Fibroblast of skin of scalp (primary cell): Measurements from ENCODE around the gene AK4.
"Not testable (repeated sequence)": the region's sequence is repeated elsewhere in the genome, so short reads cannot be mapped to it uniquely, and the experiment has no call there.

Experiments
- DNase-seq: peaks from one replicate; pipeline ENCODE4 v3.0.0-alpha.2; 2013

The AK4 gene

DNA sequence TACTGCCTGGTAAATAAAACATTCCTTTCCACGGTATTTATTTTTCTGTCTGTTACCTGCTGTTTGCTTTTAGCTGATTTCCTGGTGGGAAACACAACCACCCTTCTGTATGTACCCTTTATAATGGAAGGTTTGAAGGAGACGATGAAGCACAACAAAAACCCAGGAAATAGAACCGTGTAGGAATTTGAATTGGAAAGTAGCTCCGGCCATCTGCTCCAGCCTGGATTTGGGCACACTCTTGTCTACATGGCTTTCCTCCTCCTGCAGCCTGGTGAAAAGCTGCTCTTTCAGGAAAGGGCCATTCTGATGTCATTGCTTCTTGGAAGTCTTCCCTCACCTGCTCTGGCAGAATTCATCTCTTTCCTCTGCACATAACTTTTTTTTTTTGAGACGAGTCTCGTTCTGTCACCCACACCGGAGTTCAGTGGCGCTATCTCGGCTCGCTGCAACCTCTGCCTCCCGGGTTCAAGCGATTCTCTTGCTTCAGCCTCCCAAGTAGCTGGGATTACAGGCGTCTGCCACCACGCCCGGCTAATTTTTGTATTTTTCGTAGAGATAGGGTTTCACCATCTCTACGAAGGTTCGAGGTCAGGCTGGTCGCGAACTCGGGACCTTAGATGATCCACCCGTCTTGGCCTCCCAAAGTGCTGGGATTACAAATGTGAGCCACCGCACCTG lies 2.7 kb downstream of the AK4 start:
- no peak for DNase-seq

DNA sequence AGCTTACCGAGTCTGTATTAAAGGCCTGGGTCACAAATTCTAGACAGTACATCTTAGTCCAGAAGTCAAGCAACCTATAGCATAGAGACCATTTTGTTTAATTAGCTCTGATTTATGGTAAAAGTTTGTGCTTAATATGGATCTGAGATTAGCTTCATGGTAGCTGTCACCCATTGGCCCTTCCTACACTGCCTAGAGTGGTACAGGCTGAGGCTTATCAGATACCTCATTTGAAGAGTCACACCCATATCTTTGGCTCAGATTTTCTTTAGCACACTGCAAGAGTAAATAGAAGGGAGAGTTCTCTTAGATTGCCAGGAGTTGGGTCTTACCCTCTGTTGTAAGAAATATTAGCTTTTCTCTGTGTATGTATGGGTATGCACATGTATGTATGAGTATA lies 3.6 kb downstream of the AK4 start:
- DNase-seq: no peak

- DNase-seq: no peak
Observed at GRCh38 chr1:65153635-65154034, 5.6 kb downstream of the AK4 start.

DNA sequence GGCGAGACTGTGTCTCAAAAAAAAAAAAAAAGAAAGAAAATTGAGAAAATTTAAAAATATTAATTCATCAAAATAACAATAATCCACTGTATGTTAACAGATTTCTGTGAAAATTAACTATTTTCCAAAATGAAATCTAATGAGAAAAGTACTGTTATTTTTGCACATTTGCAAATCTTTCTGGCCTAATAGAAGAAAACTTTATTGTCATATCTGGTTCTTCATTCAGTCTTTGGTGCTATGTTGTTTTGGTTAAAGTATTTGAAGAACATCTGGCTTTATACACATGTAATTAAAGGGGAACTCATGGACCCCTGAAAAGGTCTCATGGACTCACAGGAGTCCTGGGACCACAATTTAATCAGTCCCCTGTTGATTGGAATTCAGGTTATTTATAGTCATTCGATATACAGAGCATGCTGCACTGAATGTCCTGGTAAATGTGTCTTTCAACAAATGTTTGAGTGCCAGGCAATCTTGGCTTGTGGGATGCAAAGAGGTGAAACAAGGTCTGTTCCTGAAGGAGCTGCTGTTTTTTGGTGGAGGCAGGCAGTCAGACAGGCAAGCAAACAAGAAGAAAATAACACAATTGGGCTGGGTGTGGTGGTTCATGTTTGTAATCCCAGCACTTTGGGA lies 9.0 kb downstream of the AK4 start:
- no peak for DNase-seq

DNA sequence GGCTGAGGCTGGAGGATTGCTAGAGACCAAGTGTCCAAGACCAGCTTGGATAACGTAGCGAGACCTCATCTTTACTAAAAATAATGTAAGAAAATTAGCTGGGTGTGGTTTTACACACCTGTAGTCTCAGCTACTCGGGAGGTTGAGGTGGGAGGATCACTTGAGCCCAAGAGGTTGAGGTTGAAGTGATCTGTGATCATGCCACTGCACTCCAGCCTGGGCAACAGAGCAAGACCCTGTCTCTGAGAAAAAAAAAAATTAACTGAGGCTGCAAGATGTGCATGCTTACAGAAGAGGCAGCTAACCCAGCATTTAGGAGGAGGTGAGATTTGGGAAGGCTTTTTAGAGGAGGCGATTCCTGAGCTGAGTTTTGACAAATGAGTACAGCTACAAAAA lies 9.5 kb downstream of the AK4 start:
- no peak for DNase-seq

GRCh38 chr1:65159291-65159688 lies 11.3 kb downstream of the AK4 start:
- not testable (repeated sequence) for DNase-seq

DNA sequence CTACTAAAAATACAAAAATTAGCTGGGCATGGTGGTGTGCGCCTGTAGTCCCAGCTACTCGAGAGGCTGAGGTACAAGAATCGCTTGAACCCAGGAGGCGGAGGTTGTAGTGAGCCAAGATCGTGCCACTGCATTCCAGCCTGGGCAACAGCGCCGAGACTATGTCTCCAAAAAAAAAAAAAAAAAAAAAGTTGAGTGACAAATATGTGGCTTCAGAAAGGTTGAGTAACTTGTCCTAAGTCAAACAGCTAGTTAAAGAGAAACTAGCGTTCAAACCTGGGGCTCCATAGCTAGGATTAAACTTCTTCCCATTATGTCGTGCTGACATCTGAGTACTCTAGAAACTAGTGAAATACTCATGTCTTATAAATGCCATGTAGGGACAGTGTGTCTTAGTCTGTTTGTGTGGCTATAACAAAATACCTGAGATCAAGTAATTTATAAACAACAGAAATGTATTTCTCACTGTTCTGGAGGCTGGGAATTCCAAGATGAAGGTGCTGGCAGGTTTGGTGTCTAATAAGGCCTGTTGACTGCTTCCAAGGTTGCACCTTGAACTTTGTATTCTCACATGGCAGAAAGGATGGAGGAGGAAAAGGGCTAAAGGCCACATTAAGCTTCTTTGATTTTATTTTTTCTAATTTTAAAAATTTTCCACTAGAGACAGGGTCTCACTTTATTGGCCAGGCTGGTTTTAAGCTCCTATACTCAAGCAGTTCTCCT lies 12.0 kb downstream of the AK4 start:
- no peak for DNase-seq

DNA sequence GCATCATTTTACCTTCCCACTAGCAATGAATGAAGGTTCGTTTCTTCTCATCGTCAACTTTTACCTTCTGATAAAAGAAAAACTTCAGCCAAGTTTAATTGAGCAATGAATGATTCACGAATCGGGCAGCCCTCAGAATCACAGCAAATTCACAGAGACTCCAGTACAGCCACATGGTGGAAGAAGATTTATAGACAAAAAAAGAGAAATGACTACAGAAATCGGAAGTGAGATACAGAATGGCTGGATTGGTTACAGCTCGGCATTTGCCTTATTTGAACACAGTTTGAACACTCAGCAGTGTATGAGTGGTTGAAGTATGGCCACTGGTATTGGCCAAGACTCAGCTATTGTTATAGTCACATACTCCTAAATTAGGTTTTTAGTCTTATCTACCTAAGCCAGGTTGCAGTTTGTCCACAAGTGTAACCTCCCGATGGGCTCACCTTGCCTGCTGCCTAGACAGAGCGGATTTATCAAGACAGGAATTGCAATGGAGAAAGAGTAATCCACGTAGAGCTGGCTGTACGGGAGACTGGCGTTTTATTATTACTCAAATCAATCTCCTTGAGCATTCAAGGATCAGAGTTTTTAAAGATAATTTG lies 15.3 kb downstream of the AK4 start:
- no peak for DNase-seq

DNA sequence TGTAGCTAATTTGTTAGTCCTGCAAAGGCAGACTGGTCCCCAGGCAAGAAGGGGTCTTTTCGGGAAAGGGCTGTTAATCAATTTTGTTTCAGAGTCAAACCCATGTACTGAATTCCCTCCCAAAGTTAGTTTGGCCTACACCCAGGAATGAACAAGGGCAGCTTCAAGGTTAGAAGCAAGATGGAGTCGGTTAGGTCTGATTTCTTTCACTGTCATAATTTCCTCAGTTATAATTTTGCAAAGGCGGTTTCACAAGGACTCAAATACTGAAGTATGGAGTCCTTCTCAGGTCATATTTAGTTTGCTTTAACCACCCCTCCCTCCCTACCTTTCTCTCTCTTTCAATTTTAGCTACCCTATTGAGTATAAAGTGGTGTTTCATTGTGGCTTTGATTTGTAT lies 16.1 kb downstream of the AK4 start:
- not testable (repeated sequence) for DNase-seq

DNA sequence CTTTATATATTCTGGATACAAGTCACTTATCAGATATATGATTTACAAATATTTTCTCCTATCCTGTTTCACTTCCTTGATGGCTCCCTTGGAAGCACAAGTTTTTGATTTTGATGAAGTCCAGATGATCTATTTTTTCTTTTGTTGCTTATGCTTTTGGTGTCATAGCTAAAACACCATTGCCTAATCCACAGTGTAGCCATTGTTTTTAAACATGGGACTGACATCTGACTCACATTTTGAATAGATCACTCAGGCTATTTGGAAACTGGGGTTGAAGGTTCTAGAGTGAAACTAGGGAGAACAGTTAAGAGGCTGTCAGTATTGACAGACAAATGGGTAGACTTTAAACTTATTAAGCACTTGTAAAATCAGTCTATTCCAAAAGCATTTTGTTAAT lies 16.6 kb downstream of the AK4 start:
- DNase-seq: peak; percentile 22

DNA sequence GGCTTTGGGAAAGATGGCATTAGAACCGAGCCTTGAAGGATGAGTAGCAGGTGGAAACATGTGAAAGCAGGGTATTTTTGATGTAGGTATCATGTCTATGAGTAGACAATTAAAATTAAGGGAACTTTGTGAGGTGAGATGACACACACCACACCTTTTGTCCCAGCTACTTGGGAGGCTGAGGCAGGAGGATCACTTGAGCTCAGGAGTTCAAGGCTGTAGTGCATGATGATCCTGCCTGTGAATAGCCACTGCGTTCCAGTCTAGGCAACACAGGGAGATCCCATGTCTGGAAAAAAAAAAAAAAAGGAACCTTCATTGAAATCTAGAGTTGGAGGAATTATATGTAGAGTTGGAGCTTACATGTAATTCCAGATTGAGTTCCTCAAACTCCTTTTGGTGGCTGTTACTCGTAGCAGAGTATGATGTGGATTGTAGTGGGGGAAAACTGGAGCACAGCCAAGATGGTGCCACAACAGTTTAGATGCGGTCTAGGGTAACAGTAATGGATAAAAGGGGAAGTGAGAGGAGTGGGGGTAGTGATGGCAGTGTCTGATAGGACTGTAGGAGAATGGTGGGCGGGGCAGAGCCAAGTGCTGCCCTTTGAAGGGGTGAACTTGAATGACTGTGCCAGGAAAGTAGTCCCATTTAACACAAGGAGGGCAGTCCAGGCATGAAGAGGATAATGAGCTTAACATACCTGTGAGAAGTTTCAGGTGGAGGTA lies 17.4 kb downstream of the AK4 start:
- no peak for DNase-seq

- no peak for DNase-seq
Observed at GRCh38 chr1:65166572-65167305, 18.7 kb downstream of the AK4 start.

DNA sequence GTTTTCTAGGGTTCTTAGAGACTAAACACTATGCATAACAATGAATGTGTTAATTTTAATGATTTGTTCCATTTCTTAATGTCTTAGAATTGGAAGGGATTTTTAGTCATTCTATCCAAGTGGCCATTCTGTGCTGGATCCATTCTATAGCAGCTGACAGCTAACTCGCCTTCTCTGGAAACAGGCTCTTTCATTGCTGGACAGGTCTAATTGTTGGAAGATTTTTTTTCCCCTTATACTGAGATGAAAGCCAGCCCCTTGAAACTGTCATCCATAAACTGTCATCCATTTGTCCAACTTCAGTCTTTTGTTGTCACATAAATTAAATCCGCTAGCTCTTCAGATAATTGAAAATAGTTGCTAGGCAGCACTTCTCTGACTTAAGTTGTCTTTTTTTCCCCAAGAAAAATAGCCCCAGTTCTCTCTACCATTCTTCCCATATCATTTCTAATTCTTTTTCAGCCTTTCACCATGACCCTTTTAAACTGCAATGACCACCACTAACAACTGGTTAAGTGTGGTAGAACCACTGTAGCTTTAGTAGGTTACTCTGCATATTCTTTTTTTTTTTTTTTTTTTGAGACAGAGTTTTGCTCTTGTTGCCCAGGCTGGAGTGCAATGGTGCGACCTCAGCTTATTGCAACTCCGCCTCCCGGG lies 19.7 kb downstream of the AK4 start:
- no peak for DNase-seq

- DNase-seq: no peak
Observed at GRCh38 chr1:65168867-65169266, 20.9 kb downstream of the AK4 start.

DNA sequence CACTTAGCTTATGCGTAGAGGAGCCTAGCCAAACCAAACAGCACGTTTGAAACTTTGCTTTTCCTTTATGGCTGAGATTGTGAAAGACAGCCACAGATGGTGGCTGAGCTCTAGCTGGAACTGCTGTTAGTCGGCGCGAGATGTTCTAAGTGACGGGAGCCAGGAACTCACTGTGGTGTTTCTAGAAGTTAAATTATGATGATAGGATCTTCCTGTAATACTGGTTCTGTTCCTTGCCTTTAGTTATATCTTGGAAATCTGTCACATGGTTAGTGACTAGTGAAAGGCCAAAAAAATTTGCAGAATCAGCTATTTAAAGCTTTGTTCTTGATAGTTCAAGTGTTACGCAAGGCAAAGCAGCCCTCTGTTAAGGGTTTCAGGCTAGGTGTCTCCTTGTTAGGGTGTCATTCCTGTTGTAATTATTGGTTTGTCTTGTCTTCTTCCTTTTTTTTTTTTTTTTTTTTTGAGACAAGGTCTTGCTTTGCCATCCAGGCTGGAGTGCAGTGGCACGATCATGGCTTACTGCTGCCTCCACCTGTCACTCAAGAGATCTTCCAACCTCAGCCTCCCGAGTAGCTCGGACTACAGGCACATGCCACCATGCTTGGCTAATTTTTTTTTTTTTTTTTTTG lies 22.6 kb downstream of the AK4 start:
- peak; percentile 70 for DNase-seq

- no peak for DNase-seq
Observed at GRCh38 chr1:65172936-65173690, 25.1 kb downstream of the AK4 start.

DNA sequence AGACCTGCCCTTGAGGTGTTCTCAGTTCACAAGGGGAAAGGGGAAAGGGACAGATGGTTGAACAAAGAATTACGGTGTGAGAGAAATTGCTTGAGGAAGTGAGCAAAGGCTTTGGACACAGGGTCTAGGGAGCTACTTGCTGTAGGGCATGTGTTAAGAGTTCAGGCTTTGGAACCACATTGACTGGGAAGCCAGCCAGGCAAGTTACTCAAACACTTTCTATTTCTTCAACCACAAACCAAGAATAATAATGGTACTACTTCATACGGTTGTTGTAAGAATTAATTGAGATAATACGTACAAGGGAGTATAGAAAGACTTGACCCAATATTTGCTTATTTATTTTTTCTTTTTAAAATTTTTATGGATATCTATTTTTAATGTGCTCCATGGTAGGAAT lies 26.6 kb downstream of the AK4 start:
- peak; percentile 97 for DNase-seq

DNA sequence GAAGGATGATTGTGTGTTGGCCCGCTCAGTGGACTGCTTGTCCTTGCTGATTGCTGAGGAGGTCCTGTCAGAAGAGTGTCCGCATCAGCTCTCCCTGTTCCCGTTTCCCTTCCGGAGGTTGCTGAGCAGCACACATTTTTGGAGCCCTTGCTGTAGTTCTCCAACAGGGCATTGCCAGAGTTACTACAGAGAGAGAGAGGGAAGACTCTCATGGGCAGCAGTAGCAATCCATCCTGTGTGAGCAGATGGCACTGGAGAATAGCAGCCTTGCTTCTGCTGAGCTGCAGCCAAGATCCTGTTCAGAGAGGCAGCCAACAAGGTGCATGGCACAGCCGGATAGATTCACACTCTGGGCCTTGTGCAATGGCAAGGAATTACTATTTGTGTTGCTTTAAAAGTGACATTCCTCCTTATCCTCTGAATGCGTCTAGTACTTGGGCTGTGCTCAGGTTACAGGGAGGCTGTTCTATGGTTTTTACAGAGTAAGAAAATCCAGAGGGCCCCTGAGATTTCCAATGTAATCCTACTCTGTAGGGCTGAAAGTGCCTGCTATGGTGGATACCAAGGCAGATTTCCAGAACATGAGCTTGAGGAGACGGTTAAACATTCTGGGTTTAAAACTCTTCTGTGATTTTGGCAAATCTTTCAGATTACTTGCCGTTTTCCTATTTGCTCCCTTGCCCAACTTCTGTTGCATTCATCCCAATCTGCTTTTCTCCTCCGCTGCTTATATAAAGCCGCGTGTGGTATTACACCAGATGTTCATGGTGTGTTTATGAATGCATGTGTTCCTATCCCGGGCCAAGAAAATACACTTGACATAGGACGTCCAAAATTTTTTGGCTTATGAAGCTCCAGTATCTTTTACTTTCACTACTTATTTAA lies 27.4 kb downstream of the AK4 start:
- peak; percentile 29 for DNase-seq

DNA sequence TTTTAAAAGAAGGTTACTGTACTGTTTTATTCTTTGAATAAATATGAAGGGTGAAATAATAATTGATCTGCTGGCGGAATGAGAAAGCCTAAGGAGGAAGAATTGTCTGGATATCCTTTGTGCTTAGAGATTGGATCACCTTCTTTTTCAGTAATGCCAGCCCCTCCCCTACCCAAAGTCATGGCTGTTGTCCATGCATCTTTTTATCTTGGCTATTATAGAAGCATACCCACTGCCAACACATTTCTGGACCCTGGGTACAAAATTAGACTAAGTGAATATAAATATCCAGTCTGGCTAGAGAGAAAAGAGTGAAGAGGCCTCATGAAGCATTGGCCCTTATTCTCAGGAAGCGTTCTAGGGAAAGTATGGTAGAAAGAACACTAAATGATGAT lies 28.1 kb downstream of the AK4 start:
- DNase-seq: no peak
